ENCODE results near the gene MCM10.

MCM10 gene

GRCh38 chr10:13167568-13167967 lies 6.2 kb downstream of the MCM10 start:
- DNase-seq, result no peak

- no peak for DNase-seq
Observed at GRCh38 chr10:13168781-13169180, 7.4 kb downstream of the MCM10 start.

- no peak for DNase-seq
Observed at GRCh38 chr10:13173616-13174015, 12.3 kb downstream of the MCM10 start.

- DNase-seq, result no peak
Observed at GRCh38 chr10:13180788-13181187, 19.4 kb downstream of the MCM10 start.

GRCh38 chr10:13182424-13182823 lies 21.1 kb downstream of the MCM10 start:
- DNase-seq, result no peak

- DNase-seq, result no peak
Observed at GRCh38 chr10:13183625-13184024, 22.3 kb downstream of the MCM10 start.

GRCh38 chr10:13184276-13184675 lies 22.9 kb downstream of the MCM10 start:
- no peak for DNase-seq

- DNase-seq, result no peak
Observed at GRCh38 chr10:13184730-13185514, 23.6 kb downstream of the MCM10 start.

- DNase-seq, result no peak
Observed at GRCh38 chr10:13187135-13187534, 25.8 kb downstream of the MCM10 start.

GRCh38 chr10:13188593-13188992 lies 27.2 kb downstream of the MCM10 start:
- DNase-seq, result no peak

- no peak for DNase-seq
Observed at GRCh38 chr10:13189961-13190360, 28.6 kb downstream of the MCM10 start.

GRCh38 chr10:13190816-13191215 lies 29.5 kb downstream of the MCM10 start:
- no peak for DNase-seq

- no peak for DNase-seq
Observed at GRCh38 chr10:13191362-13191761, 30.0 kb downstream of the MCM10 start.

GRCh38 chr10:13193637-13194036 lies 32.3 kb downstream of the MCM10 start:
- no peak for DNase-seq

GRCh38 chr10:13195016-13195415 lies 33.7 kb downstream of the MCM10 start:
- DNase-seq, result no peak

- DNase-seq, result no peak
Observed at GRCh38 chr10:13201132-13201531, 39.8 kb downstream of the MCM10 start.

GRCh38 chr10:13206091-13206490 lies 44.7 kb downstream of the MCM10 start:
- DNase-seq, result no peak

GRCh38 chr10:13206546-13207443 lies 45.4 kb downstream of the MCM10 start:
- DNase-seq, result no peak

- DNase-seq, result no peak
Observed at GRCh38 chr10:13213163-13213562, 51.8 kb downstream of the MCM10 start.

GRCh38 chr10:13218878-13219277 lies 57.5 kb downstream of the MCM10 start:
- no peak for DNase-seq

GRCh38 chr10:13219685-13220670 lies 58.6 kb downstream of the MCM10 start:
- peak; percentile 74 for DNase-seq

GRCh38 chr10:13221572-13221971 lies 60.2 kb downstream of the MCM10 start:
- DNase-seq, result no peak

GRCh38 chr10:13222151-13222550 lies 60.8 kb downstream of the MCM10 start:
- no peak for DNase-seq

Data from islet precursor cell (in vitro differentiated cells).